ENCODE measurements around the gene ENPP3.

GRCh38 chr6:131787079-131787478 lies 150.0 kb downstream of the ENPP3 start:
- TF ChIP-seq, protein P1, sequence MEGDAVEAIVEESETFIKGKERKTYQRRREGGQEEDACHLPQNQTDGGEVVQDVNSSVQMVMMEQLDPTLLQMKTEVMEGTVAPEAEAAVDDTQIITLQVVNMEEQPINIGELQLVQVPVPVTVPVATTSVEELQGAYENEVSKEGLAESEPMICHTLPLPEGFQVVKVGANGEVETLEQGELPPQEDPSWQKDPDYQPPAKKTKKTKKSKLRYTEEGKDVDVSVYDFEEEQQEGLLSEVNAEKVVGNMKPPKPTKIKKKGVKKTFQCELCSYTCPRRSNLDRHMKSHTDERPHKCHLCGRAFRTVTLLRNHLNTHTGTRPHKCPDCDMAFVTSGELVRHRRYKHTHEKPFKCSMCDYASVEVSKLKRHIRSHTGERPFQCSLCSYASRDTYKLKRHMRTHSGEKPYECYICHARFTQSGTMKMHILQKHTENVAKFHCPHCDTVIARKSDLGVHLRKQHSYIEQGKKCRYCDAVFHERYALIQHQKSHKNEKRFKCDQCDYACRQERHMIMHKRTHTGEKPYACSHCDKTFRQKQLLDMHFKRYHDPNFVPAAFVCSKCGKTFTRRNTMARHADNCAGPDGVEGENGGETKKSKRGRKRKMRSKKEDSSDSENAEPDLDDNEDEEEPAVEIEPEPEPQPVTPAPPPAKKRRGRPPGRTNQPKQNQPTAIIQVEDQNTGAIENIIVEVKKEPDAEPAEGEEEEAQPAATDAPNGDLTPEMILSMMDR (IDR thresholded peaks at IDR 0.05), result no peak
- TF ChIP-seq POLR2A (IDR thresholded peaks at IDR 0.05), result no peak
